ENCODE data around the gene ADPRHL1. TPM values are rescaled to one million over a fixed set of nuclear protein-coding genes. Genes with fewer than 3 reads are reported as not detected.

Gene ADPRHL1
- total RNA-seq, 4 donors from 2014 or later = 6.9 to 15.5 (median 12.6) TPM

- DNase-seq (ENCODE audit: low spot score in 2 of 2) = no peak
- no peaks in the 10 kb centered on the region for H3K27me3 ChIP-seq
- no peak overlapping the region for H3K27ac ChIP-seq
- no peaks in the 10 kb centered on the region for H3K4me1 ChIP-seq
- H3K4me3 ChIP-seq = no peak overlapping the region
- no peaks in the 10 kb centered on the region for H3K9me3 ChIP-seq
- no peak for TF ChIP-seq POLR2A (IDR thresholded peaks at IDR 0.05)
- no peak for TF ChIP-seq CTCF (IDR thresholded peaks at IDR 0.05)
- TF ChIP-seq EP300 (IDR thresholded peaks at IDR 0.05) = no peak
- 72% methylated on average over 22 of the region's 22 CpGs for WGBS, 2 donors
- H3K36me3 ChIP-seq = peaks cover 0 to 50% (median 0%) of the 10 kb centered on the region in 3 donors
Observed at GRCh38 chr13:113468472-113469201, 15.3 kb upstream of the ADPRHL1 start.

GRCh38 chr13:113468029-113468428 is 14.7 kb upstream of the ADPRHL1 start:
- peaks cover 0 to 44% (median 0%) of the 10 kb centered on the region in 3 donors for H3K36me3 ChIP-seq
- TF ChIP-seq EP300 (IDR thresholded peaks at IDR 0.05) = no peak
- no peak for TF ChIP-seq CTCF (IDR thresholded peaks at IDR 0.05)
- TF ChIP-seq POLR2A (IDR thresholded peaks at IDR 0.05) = no peak
- no peak overlapping the region for H3K4me3 ChIP-seq
- H3K4me1 ChIP-seq = no peaks in the 10 kb centered on the region
- DNase-seq (ENCODE audit: low spot score in 2 of 2) = no peak
- no peaks in the 10 kb centered on the region for H3K9me3 ChIP-seq
- no peaks in the 10 kb centered on the region for H3K27me3 ChIP-seq
- no peak overlapping the region for H3K27ac ChIP-seq
- 88 to 97% methylated on average over 7 of the region's 7 CpGs for WGBS, 2 donors

GRCh38 chr13:113466383-113466782 is 13.1 kb upstream of the ADPRHL1 start:
- peaks cover 0 to 34% (median 0%) of the 10 kb centered on the region in 3 donors for H3K36me3 ChIP-seq
- WGBS, 2 donors = 88% methylated on average over 3 of the region's 3 CpGs
- no peak for DNase-seq (ENCODE audit: low spot score in 2 of 2)
- H3K4me1 ChIP-seq = no peaks in the 10 kb centered on the region
- TF ChIP-seq CTCF (IDR thresholded peaks at IDR 0.05) (no peak), POLR2A (IDR thresholded peaks at IDR 0.05) (no peak), EP300 (IDR thresholded peaks at IDR 0.05) (no peak)
- H3K27me3 ChIP-seq = no peaks in the 10 kb centered on the region
- no peaks in the 10 kb centered on the region for H3K9me3 ChIP-seq
- H3K4me3 ChIP-seq = no peak overlapping the region
- no peak overlapping the region for H3K27ac ChIP-seq

GRCh38 chr13:113465300-113465699 is 12.0 kb upstream of the ADPRHL1 start:
- 78 to 84% methylated on average over 4 of the region's 4 CpGs for WGBS, 2 donors
- TF ChIP-seq POLR2A (IDR thresholded peaks at IDR 0.05) = no peak
- TF ChIP-seq CTCF (IDR thresholded peaks at IDR 0.05) = no peak
- no peak for TF ChIP-seq EP300 (IDR thresholded peaks at IDR 0.05)
- H3K27me3 ChIP-seq = no peaks in the 10 kb centered on the region
- peaks cover 0 to 42% (median 0%) of the 10 kb centered on the region in 3 donors for H3K36me3 ChIP-seq
- no peak for DNase-seq (ENCODE audit: low spot score in 2 of 2)
- H3K27ac ChIP-seq = no peak overlapping the region
- H3K4me3 ChIP-seq = no peak overlapping the region
- no peaks in the 10 kb centered on the region for H3K4me1 ChIP-seq
- H3K9me3 ChIP-seq = no peaks in the 10 kb centered on the region

- Histone ChIP-seq H3K36me3 (peaks cover 0 to 48% (median 0%) of the 10 kb centered on the region in 3 donors), H3K27me3 (no peaks in the 10 kb centered on the region), H3K27ac (no peak overlapping the region), H3K4me3 (no peak overlapping the region), H3K4me1 (no peaks in the 10 kb centered on the region), H3K9me3 (no peaks in the 10 kb centered on the region)
- no peak for DNase-seq (ENCODE audit: low spot score in 2 of 2)
- 79 to 80% methylated on average over 16 of the region's 16 CpGs for WGBS, 2 donors
- TF ChIP-seq POLR2A (IDR thresholded peaks at IDR 0.05) (no peak), CTCF (IDR thresholded peaks at IDR 0.05) (no peak), EP300 (IDR thresholded peaks at IDR 0.05) (no peak)
Observed at GRCh38 chr13:113464476-113464875, 11.2 kb upstream of the ADPRHL1 start.

Measured in tibial nerve (tissue), 4 donors.